Endothelial cell (in vitro differentiated cells): ENCODE measurements around the gene SDF2. TPM values are rescaled to one million over a fixed set of nuclear protein-coding genes. Genes with fewer than 3 reads are reported as not detected.
A peak's percentile ranks its signal among the peaks of the same experiment; 100 is the strongest.

Experiments
- DNase-seq: peaks from one replicate; pipeline ENCODE4 v3.0.0; 2021; ENCODE audit warnings: low spot score
- H3K27ac Mint-ChIP-seq: one replicate; pipeline ENCODE4 v1.8.0; 2021; ENCODE audit warnings: mixed read lengths, inconsistent platforms; ENCODE audit not compliant: unreplicated experiment
- H3K27me3 Mint-ChIP-seq: one replicate; pipeline ENCODE4 v1.8.0; 2021; ENCODE audit warnings: mild to moderate bottlenecking, moderate library complexity, mixed read lengths, inconsistent platforms; ENCODE audit not compliant: unreplicated experiment
- H3K36me3 Mint-ChIP-seq: one replicate; pipeline ENCODE4 v1.8.0; 2021; ENCODE audit warnings: mild to moderate bottlenecking, low read depth, mixed read lengths, inconsistent platforms; ENCODE audit not compliant: unreplicated experiment
- H3K4me1 Mint-ChIP-seq: one replicate; pipeline ENCODE4 v1.8.0; 2021; ENCODE audit warnings: mild to moderate bottlenecking, mixed read lengths, inconsistent platforms; ENCODE audit not compliant: unreplicated experiment
- H3K4me3 Mint-ChIP-seq: one replicate; pipeline ENCODE4 v1.8.0; 2021; ENCODE audit warnings: mild to moderate bottlenecking, mixed read lengths, inconsistent platforms; ENCODE audit not compliant: unreplicated experiment
- H3K9me3 Mint-ChIP-seq: one replicate; pipeline ENCODE4 v1.8.0; 2021; ENCODE audit warnings: mixed read lengths, inconsistent platforms; ENCODE audit not compliant: unreplicated experiment
- CTCF ChIP-seq: fragments of 200-600 bp; sonication (generic); IDR thresholded peaks from one replicate; pipeline ENCODE4 v1.5.0; 2021; ENCODE audit warnings: antibody characterized with exemption; ENCODE audit not compliant: unreplicated experiment
- total RNA-seq: library from RNA; stranded (reverse); fragmentation: NEBNext Ultra II Directional; extraction: Animal tissue kit (Norgen Biotek cat#: 25700); gene quantifications from one replicate; pipeline ENCODE4 v1.2.1, GENCODE V29; 2021; ENCODE audit not compliant: unreplicated experiment

Gene SDF2
- total RNA-seq, 1 donor from 2014 or later, result 52.8 TPM

GRCh38 chr17:28705728-28706334, 44.1 kb upstream of the SDF2 start:
- TF ChIP-seq CTCF, result no peak
- peaks cover 16% of the 10 kb centered on the region for H3K27me3 Mint-ChIP-seq

GRCh38 chr17:28705074-28705659, 43.5 kb upstream of the SDF2 start:
- H3K9me3 Mint-ChIP-seq, result no peaks in the 10 kb centered on the region
- DNase-seq, result no peak
- no peak overlapping the region for H3K4me3 Mint-ChIP-seq
- peaks cover 15% of the 10 kb centered on the region for H3K4me1 Mint-ChIP-seq
- H3K27ac Mint-ChIP-seq, result peak overlapping the region; percentile 70
- TF ChIP-seq CTCF, result no peak
- H3K27me3 Mint-ChIP-seq, result peaks cover 14% of the 10 kb centered on the region
- peaks cover 49% of the 10 kb centered on the region for H3K36me3 Mint-ChIP-seq

More at GRCh38 chr17:28705728-28706334, 44.1 kb upstream of the SDF2 start:
- Mint-ChIP-seq H3K9me3 (no peaks in the 10 kb centered on the region), H3K36me3 (peaks cover 46% of the 10 kb centered on the region), H3K4me1 (peaks cover 18% of the 10 kb centered on the region), H3K4me3 (no peak overlapping the region), H3K27ac (peak overlapping the region; percentile 70)
- DNase-seq, result no peak

- DNase-seq, result no peak
- Mint-ChIP-seq H3K36me3 (peaks cover 57% of the 10 kb centered on the region), H3K9me3 (no peaks in the 10 kb centered on the region), H3K27me3 (peaks cover 14% of the 10 kb centered on the region), H3K27ac (no peak overlapping the region), H3K4me1 (peaks cover 15% of the 10 kb centered on the region), H3K4me3 (no peak overlapping the region)
- no peak for TF ChIP-seq CTCF
Measured at GRCh38 chr17:28704219-28704858, 42.6 kb upstream of the SDF2 start.

- Mint-ChIP-seq H3K9me3 (no peaks in the 10 kb centered on the region), H3K27me3 (peaks cover 13% of the 10 kb centered on the region), H3K4me1 (peaks cover 15% of the 10 kb centered on the region), H3K27ac (peak overlapping the region; percentile 77), H3K4me3 (peak overlapping the region; percentile 79), H3K36me3 (peaks cover 64% of the 10 kb centered on the region)
- no peak for TF ChIP-seq CTCF
- no peak for DNase-seq
Measured at GRCh38 chr17:28703552-28704218, 42.0 kb upstream of the SDF2 start.
